Osteocyte (in vitro differentiated cells): Measurements from ENCODE around the gene OBP2B. TPM values are rescaled to one million over a fixed set of nuclear protein-coding genes. Genes with fewer than 3 reads are reported as not detected.
"Not testable (repeated sequence)": the region's sequence is repeated elsewhere in the genome, so short reads cannot be mapped to it uniquely, and the experiment has no call there.

Experiments
- DNase-seq: peaks from one replicate; pipeline ENCODE4 v3.0.0; 2021; ENCODE audit warnings: mixed read lengths; ENCODE audit not compliant: unreplicated experiment; ENCODE audit errors: extremely low spot score
- H3K27ac Mint-ChIP-seq: one replicate; pipeline ENCODE4 v1.8.0; 2021; ENCODE audit warnings: mild to moderate bottlenecking, mixed read lengths; ENCODE audit not compliant: unreplicated experiment
- H3K27me3 Mint-ChIP-seq: one replicate; pipeline ENCODE4 v1.8.0; 2021; ENCODE audit warnings: mixed read lengths; ENCODE audit not compliant: unreplicated experiment
- H3K36me3 Mint-ChIP-seq: one replicate; pipeline ENCODE4 v1.8.0; 2021; ENCODE audit warnings: mixed read lengths; ENCODE audit not compliant: unreplicated experiment
- H3K4me1 Mint-ChIP-seq: one replicate; pipeline ENCODE4 v1.8.0; 2021; ENCODE audit warnings: mixed read lengths; ENCODE audit not compliant: unreplicated experiment
- H3K4me3 Mint-ChIP-seq: one replicate; pipeline ENCODE4 v1.8.0; 2021; ENCODE audit warnings: mild to moderate bottlenecking, moderate library complexity, mixed read lengths; ENCODE audit not compliant: unreplicated experiment
- H3K9me3 Mint-ChIP-seq: one replicate; pipeline ENCODE4 v1.8.0; 2021; ENCODE audit warnings: mixed read lengths; ENCODE audit not compliant: unreplicated experiment
- total RNA-seq: library from RNA; stranded (reverse); gene quantifications from 2 replicates; pipeline ENCODE4 v1.2.1, GENCODE V29; 2021
- TF ChIP-seq, protein P1 (sequence below): fragments of 200-600 bp; sonication (generic); IDR thresholded peaks from 2 replicates; pipeline ENCODE4 v1.5.0; 2021; ENCODE audit warnings: antibody characterized with exemption, mild to moderate bottlenecking, moderate library complexity

Gene OBP2B
- total RNA-seq, 1 donor from 2014 or later, result not detected

GRCh38 chr9:133238272-133238850, 29.3 kb upstream of the OBP2B start:
- TF ChIP-seq, protein P1, sequence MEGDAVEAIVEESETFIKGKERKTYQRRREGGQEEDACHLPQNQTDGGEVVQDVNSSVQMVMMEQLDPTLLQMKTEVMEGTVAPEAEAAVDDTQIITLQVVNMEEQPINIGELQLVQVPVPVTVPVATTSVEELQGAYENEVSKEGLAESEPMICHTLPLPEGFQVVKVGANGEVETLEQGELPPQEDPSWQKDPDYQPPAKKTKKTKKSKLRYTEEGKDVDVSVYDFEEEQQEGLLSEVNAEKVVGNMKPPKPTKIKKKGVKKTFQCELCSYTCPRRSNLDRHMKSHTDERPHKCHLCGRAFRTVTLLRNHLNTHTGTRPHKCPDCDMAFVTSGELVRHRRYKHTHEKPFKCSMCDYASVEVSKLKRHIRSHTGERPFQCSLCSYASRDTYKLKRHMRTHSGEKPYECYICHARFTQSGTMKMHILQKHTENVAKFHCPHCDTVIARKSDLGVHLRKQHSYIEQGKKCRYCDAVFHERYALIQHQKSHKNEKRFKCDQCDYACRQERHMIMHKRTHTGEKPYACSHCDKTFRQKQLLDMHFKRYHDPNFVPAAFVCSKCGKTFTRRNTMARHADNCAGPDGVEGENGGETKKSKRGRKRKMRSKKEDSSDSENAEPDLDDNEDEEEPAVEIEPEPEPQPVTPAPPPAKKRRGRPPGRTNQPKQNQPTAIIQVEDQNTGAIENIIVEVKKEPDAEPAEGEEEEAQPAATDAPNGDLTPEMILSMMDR, result no peak
- Mint-ChIP-seq H3K36me3 (no peaks in the 10 kb centered on the region), H3K9me3 (no peaks in the 10 kb centered on the region), H3K4me3 (no peak overlapping the region), H3K27me3 (peaks cover 9% of the 10 kb centered on the region), H3K27ac (no peak overlapping the region), H3K4me1 (peaks cover 17% of the 10 kb centered on the region)
- DNase-seq, result no peak

DNA sequence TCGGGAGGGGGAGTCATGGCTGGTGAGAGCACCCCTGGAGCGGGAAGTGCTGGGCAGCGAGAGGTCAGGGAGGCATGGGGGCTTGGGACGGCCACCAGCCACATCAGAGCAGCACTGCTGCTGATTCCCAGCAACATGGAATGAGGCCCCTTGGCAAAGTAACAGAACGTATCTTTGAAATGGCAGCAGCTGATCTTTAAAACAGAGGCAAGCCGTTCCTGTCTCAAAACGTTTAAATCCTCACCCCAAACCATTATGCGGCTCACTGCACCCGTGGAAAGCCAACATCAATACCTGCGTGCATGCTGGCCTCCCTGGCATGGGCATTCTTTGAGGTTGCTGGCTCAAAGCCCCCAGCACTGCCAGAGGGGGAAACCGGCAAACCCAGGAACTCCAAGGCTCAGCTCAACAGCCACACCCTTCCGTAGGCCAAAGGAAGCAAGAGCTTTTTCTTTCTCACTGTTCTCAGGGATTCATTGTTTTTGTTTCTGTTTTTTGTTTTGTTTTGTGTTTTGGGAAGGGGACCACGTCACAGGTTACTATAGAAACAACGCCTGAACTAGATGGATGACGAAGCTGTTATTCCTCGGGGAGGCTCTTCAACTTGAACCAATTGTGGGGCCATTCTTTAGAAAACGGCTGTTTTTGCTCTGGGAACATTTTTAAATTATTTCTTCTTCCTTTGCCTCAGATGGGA, 28.1 kb upstream of the OBP2B start:
- TF ChIP-seq, protein P1, result no peak
- Mint-ChIP-seq H3K4me1 (peaks cover 17% of the 10 kb centered on the region), H3K4me3 (no peak overlapping the region), H3K9me3 (no peaks in the 10 kb centered on the region), H3K27me3 (peaks cover 7% of the 10 kb centered on the region), H3K36me3 (no peaks in the 10 kb centered on the region), H3K27ac (no peak overlapping the region)
- DNase-seq, result no peak

GRCh38 chr9:133236291-133237034, 27.4 kb upstream of the OBP2B start:
- not testable (repeated sequence) for H3K27me3 Mint-ChIP-seq, H3K36me3 Mint-ChIP-seq, H3K9me3 Mint-ChIP-seq, H3K27ac Mint-ChIP-seq, H3K4me3 Mint-ChIP-seq
- DNase-seq, result peak; percentile 83
- peaks cover 17% of the 10 kb centered on the region for H3K4me1 Mint-ChIP-seq

DNA sequence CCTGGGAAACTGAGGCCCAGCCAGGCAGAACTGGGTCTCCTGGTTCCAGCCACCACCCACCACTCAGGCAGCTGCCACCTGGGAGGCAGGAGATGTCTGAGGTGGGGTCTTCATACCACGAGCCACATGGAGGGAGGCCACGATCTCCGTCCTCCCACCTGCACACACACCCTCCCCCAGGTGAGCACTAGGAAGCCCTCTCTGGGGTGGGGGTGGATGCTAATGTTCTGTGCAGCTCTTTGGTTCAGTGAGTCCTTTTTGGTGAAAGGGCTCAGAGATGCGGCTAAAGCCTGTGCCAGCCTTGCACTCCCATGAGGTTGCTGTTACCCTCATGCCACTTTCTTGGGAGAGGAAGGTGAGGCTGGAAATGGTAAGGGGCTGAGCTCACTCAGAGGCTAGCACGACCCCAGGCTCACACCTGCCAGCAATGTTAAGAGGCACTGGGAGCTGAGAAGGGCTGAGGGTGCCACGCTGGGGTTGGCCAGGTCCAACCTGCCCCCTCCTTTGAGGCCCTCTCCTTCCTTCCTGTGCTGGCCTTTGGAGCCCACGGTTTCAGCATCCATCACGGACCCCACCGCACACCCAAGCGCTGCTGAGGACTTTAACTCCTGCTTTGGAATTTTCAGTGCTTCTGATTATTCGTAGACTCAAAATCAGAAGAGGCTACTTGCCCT, 26.6 kb upstream of the OBP2B start:
- peak; percentile 67 for DNase-seq
- Mint-ChIP-seq H3K27me3 (peaks cover 14% of the 10 kb centered on the region), H3K4me3 (no peak overlapping the region)

More for the DNA sequence above, 26.6 kb upstream of the OBP2B start:
- TF ChIP-seq, protein P1, result no peak
- H3K9me3 Mint-ChIP-seq, result no peaks in the 10 kb centered on the region
- no peak overlapping the region for H3K27ac Mint-ChIP-seq
- no peaks in the 10 kb centered on the region for H3K36me3 Mint-ChIP-seq
- H3K4me1 Mint-ChIP-seq, result peaks cover 17% of the 10 kb centered on the region
